ENCODE measurements around the gene ARHGAP9.

Gene ARHGAP9

GRCh38 chr12:57525615-57526383 lies 46.1 kb upstream of the ARHGAP9 start:
- no peak overlapping the region for H3K4me3 ChIP-seq (ENCODE audit: low read depth, low read length)
- no peak overlapping the region for H3K27ac ChIP-seq
- no peaks in the 10 kb centered on the region for H3K9me3 ChIP-seq (ENCODE audit: severe bottlenecking)
- no peaks in the 10 kb centered on the region for H3K27me3 ChIP-seq (ENCODE audit: insufficient read depth, low read depth, severe bottlenecking)
- no peak for DNase-seq
- TF ChIP-seq CTCF (IDR thresholded peaks at IDR 0.05; ENCODE audit: low read depth, low read length), result no peak
- peaks cover 66% of the 10 kb centered on the region for H3K36me3 ChIP-seq

GRCh38 chr12:57524814-57525614 lies 45.3 kb upstream of the ARHGAP9 start:
- Histone ChIP-seq H3K27ac (peak overlapping the region; percentile 99; the same call in 1 of the 2 replicates), H3K4me3 (ENCODE audit: low read depth, low read length) (no peak overlapping the region), H3K9me3 (ENCODE audit: severe bottlenecking) (no peaks in the 10 kb centered on the region), H3K36me3 (peaks cover 60% of the 10 kb centered on the region), H3K27me3 (ENCODE audit: insufficient read depth, low read depth, severe bottlenecking) (no peaks in the 10 kb centered on the region)
- no peak for DNase-seq
- TF ChIP-seq CTCF (IDR thresholded peaks at IDR 0.05; ENCODE audit: low read depth, low read length), result no peak

- H3K36me3 ChIP-seq, result peaks cover 62% of the 10 kb centered on the region
- H3K27ac ChIP-seq, result peak overlapping the region; percentile 99
- DNase-seq, result no peak
These were observed 44.3 kb upstream of the ARHGAP9 start for GRCh38 chr12:57523706-57524614.

GRCh38 chr12:57522887-57523705 lies 43.4 kb upstream of the ARHGAP9 start:
- TF ChIP-seq CTCF (IDR thresholded peaks at IDR 0.05; ENCODE audit: low read depth, low read length), result no peak
- Histone ChIP-seq H3K27ac (peak overlapping the region; percentile 99), H3K27me3 (ENCODE audit: insufficient read depth, low read depth, severe bottlenecking) (no peaks in the 10 kb centered on the region), H3K9me3 (ENCODE audit: severe bottlenecking) (no peaks in the 10 kb centered on the region), H3K36me3 (peaks cover 63% of the 10 kb centered on the region), H3K4me3 (ENCODE audit: low read depth, low read length) (peak overlapping the region; percentile 59)
- peak; percentile 67 for DNase-seq

More at GRCh38 chr12:57523706-57524614, 44.3 kb upstream of the ARHGAP9 start:
- Histone ChIP-seq H3K9me3 (ENCODE audit: severe bottlenecking) (no peaks in the 10 kb centered on the region), H3K27me3 (ENCODE audit: insufficient read depth, low read depth, severe bottlenecking) (no peaks in the 10 kb centered on the region), H3K4me3 (ENCODE audit: low read depth, low read length) (peak overlapping the region; percentile 59)
- no peak for TF ChIP-seq CTCF (IDR thresholded peaks at IDR 0.05; ENCODE audit: low read depth, low read length)

Data from WERI-Rb-1 (cell line).